Renal cortex interstitium (tissue), 11 donors: Measurements from ENCODE around the gene DEPP1. TPM values are rescaled to one million over a fixed set of nuclear protein-coding genes. Genes with fewer than 3 reads are reported as not detected.

Source experiments
- DNase-seq, 11 donors: peaks; one replicate each; pipeline ENCODE4 v3.0.0-alpha.2; 2013; ENCODE audit warnings: low read depth in 9 of 11, low spot score in 4 of 11; ENCODE audit errors: extremely low read depth in 1 of 11
- polyA plus RNA-seq, 3 donors: library from polyadenylated mRNA; unstranded; fragments of 120-200 nt; gene quantifications; one replicate each; pipeline ENCODE4 v1.2.1, GENCODE V29; 2013; ENCODE audit not compliant: insufficient read length in 3 of 3

Gene DEPP1
- polyA plus RNA-seq, 3 donors: 7.1 to 10.6 (median 9.8) TPM

DNA sequence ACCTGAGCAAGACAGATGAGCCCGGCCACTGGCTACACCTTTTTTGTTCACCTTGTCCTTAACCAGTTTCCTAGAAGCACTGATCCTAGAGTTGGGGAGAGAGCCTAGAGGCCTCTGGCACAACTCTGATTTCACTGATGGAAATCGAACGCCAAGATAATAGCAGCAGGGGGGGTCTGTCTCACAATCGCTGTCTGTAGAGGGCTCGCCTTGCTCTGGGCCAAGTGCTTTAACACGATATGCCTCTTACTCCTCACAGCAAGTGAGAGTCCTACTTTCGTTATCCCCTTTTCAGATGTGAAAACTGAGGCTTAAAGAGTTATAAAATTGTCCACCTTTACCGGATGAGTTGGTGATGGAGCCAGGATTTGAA, 18.5 kb downstream of the DEPP1 start:
- DNase-seq: no peak

GRCh38 chr10:44959247-44960087, 19.1 kb downstream of the DEPP1 start, which contains the start of gene RASSF4:
RASSF4 (plus strand) TSS chr10:44959802; CDS start chr10:44970203, 10,401 bp downstream.
- DNase-seq: peak in 9 of 11 donors; percentile 57 to 85 (median 78)

- DNase-seq: no peak
Observed at GRCh38 chr10:44958898-44959246, 19.7 kb downstream of the DEPP1 start.

GRCh38 chr10:44958196-44958897, 20.3 kb downstream of the DEPP1 start:
- no peak for DNase-seq

DNA sequence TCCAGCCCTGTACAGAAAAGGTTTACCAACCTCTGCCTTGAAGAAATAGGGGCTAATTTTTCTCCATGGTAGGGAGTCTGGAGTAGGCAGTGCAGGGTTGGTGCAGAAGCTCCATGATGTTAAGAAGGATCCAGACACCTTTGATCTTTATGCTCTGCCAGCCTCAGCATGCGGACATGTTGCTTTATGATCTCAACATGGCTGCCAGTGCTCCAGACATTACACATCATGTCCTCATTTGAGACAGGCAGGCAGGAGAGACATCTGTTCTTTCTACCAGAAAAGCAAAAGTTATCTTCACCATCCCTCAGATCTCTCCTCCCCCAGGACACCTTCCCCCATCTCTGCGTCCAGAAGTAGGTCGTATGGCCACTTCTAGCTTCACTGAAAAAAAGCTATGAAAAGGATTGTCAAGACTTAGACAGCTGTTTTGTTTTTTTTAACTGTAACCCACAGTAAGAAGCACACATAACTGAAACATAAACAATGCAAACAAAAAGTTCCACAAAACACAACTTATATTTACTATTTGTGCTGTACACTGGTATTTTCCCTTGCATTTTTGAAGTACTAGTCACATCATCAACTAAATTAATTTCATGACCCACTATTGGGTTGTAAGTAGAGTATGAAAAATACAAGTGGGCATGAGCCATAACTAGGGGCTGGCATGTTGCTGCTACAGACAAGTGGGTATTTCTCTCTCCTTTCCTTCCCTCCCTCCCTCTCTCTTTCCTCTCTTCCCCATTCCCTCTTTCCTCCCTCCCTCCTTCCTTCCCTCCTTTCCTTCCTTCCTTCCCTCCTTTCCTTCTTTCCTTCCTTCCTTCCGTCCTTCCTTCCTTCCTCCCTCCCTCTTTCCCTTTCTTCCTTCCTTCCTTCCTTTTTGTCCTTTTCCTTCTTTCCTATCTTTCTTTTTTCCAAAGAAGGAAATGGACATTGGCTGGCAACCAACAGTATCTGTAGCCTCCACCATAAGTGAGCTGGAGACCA, 21.6 kb downstream of the DEPP1 start:
- no peak for DNase-seq

- no peak for DNase-seq
Observed at GRCh38 chr10:44956226-44956625, 22.4 kb downstream of the DEPP1 start.

GRCh38 chr10:44955413-44956070, 23.1 kb downstream of the DEPP1 start:
- DNase-seq: no peak

DNA sequence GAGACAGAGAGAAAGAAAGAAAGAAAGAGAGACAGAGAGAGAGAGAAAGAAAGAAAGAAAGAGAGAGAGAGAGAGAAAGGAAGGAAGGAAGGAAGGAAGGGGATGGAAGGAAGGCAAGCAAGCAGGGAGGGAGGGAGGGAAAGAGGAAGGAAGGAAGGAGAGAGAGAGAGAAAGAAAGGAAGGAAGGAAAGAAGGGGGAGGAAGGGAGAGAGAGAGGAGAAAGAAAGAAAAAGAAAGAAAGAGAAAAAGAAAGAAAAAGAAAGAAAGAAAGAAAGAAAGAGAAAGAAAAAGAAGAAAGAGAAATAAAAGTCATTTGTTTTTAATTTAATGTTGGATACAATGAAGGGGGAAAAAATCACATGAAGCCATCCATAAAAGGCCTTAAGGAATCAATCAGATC, 23.6 kb downstream of the DEPP1 start:
- no peak for DNase-seq

- DNase-seq: no peak
Observed at GRCh38 chr10:44954042-44954441, 24.6 kb downstream of the DEPP1 start.

GRCh38 chr10:44952779-44953231, 25.8 kb downstream of the DEPP1 start:
- no peak for DNase-seq

DNA sequence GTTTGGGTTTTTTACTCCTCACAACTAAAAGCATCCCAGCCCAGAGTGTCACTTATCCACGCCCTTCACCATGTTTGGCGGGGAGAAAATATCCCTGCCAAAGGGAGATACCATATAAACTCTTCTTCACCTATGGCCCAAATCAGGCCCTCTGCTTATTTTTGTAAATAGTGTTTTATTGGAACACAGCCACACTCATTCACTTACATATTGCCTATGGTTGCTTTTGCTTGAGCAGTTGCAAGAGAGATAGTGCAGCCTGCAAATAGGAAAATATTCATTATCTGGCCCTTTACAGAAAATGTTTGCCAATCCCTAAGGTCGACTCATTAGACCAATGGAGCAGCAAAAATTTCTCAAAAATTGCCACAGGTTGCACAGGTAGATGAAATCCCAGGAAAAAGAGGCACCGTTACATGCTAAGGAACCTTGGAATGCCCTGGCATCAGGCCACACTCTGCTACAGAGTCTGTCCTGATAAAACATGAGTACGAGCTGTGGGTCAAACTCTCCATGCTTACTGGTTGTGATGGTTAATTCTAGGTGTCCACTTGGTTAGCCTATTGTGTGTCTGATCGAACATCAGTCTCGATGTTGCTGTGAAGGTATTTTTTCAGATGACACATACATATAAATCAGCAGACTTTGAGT, 26.9 kb downstream of the DEPP1 start:
- no peak for DNase-seq

DNA sequence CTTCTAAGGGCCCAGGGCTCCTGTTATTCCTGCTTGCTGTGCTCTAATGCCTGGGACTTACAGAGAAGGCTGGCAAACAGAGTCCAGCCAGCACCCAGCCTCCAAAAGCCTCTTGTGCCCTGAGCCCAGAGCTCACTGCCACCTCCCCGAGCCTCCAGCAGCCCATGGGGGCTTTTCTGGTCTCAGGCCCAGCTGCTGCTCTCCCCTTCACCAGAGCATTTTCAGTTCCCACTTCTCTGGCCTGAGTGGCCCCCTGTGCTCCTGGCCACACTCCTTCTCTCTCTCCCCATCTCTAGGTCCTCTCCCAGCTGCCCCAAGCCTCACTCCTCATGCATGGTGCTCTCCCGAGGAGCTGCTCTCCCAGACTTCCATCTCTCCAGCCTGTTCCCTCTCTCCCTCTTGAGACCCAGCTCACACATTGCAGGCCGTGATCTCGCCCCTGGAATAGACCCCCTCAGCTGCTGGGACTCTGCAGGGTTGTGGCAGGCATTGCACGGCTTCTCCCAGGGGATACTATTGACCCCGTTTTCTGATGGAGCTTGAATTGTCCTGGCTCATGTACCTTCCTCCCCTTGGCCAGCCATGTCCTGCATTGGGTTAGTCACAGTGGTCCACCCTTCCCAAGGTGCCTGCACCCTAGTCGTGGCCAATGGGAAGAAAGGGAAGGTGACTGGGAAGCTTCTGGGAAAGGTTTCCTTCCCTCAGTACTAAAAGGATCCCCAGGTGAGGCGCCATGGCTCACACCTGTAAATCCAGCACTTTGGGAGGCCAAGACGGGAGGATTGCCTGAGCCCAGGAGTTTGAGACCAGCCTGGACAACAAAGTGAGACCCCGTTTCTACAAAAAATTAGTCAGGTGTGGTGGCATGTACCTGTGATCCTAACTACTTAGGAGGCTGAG, 28.0 kb downstream of the DEPP1 start:
- DNase-seq: no peak

DNA sequence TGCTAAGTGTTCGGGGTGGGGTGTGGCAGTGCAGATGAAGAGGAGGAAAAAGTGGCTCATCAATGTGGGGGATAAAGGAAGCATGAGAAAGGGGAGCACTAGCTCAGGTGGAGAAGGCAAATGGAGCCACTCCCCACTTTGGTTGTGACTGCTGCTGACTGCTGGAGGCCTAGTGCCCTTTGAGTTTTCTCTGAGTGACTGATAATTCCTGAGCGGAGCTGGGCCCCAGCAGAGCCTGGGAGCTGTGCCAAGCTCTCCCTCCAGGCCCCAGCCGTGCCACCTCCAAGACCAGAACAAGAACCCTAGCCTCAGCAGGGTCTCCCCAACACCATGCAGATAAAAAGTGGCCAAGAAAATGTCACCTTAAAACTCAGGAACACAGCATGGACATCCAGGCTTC, 28.7 kb downstream of the DEPP1 start:
- no peak for DNase-seq

- no peak for DNase-seq
Observed at GRCh38 chr10:44949127-44949802, 29.3 kb downstream of the DEPP1 start.

GRCh38 chr10:44948642-44949041, 30.0 kb downstream of the DEPP1 start:
- DNase-seq: no peak

- DNase-seq: no peak
Observed at GRCh38 chr10:44947371-44948152, 31.0 kb downstream of the DEPP1 start.
